Gastroesophageal sphincter (tissue), 4 donors: ENCODE data around the gene MSANTD1. TPM values are rescaled to one million over a fixed set of nuclear protein-coding genes. Genes with fewer than 3 reads are reported as not detected.
"Not testable (repeated sequence)": the region's sequence is repeated elsewhere in the genome, so short reads cannot be mapped to it uniquely, and the experiment has no call there.

Experiments
- ATAC-seq: fragments of 150-250 bp; one replicate; pipeline ENCODE4 v1.9.1; 2016; ENCODE audit warnings: mild to moderate bottlenecking, moderate library complexity
- H3K27ac ChIP-seq, 4 donors: fragments of 200-600 bp; sonication (generic) in 3 of 4; 1 replicate in 3 of 4; 2 replicates in 1 of 4; pipeline ENCODE4 v1.5.1; 2016 to 2019
- H3K27me3 ChIP-seq: fragments of 200-600 bp; sonication (generic); one replicate; pipeline ENCODE4 v1.5.1; 2019
- H3K36me3 ChIP-seq, 2 donors: fragments of 200-600 bp; sonication (generic); one replicate each; pipeline ENCODE4 v1.5.1; 2019; ENCODE audit warnings: control low read depth in 1 of 2
- H3K4me1 ChIP-seq, 3 donors: fragments of 200-600 bp; sonication (generic); 1 replicate in 2 of 3; 2 replicates in 1 of 3; pipeline ENCODE4 v1.5.1; 2016 to 2019; ENCODE audit warnings: control low read depth in 2 of 3
- H3K4me3 ChIP-seq, 2 donors: fragments of 200-600 bp; sonication (generic); one replicate each; pipeline ENCODE4 v1.5.1; 2019; ENCODE audit warnings: mild to moderate bottlenecking in 1 of 2, moderate library complexity in 1 of 2
- H3K9me3 ChIP-seq, 3 donors: fragments of 200-600 bp; sonication (generic); one replicate each; pipeline ENCODE4 v1.5.1; 2017 to 2019; ENCODE audit warnings: control low read depth in 2 of 3
- CTCF ChIP-seq, 4 experiments: fragments of 200-600 bp in 2 of 4; fragments of 450-650 bp in 2 of 4; sonication (generic) in 1 of 4; IDR thresholded peaks; one replicate each; pipeline ENCODE4 v1.5.1; 2017 to 2019; ENCODE audit warnings: antibody characterized with exemption in 4 of 4, mild to moderate bottlenecking in 2 of 4, moderate library complexity in 2 of 4
- EP300 ChIP-seq: sonication (generic); formaldehyde crosslinking; IDR thresholded peaks from one replicate; pipeline ENCODE4 v1.6.1; 2017; ENCODE audit warnings: antibody characterized with exemption, mild to moderate bottlenecking
- POLR2A ChIP-seq, 2 donors: fragments of 450-650 bp; IDR thresholded peaks; one replicate each; pipeline ENCODE4 v1.6.1; 2017; ENCODE audit warnings: antibody characterized with exemption in 2 of 2, mild to moderate bottlenecking in 2 of 2, moderate library complexity in 1 of 2
- POLR2AphosphoS5 ChIP-seq: sonication (generic); formaldehyde crosslinking; IDR thresholded peaks from one replicate; pipeline ENCODE4 v1.6.1; 2017; ENCODE audit warnings: antibody characterized with exemption
- WGBS, 2 donors: methylation state at CpG; one replicate each; pipeline ENCODE4 v1.1.5; 2018; ENCODE audit warnings: low coverage in 1 of 2; 5-methylcytosine and 5-hydroxymethylcytosine counted together
- total RNA-seq, 4 donors: library from RNA; depleted of rRNA; stranded (reverse); fragments of >200 nt; gene quantifications; one replicate each; pipeline ENCODE4 v1.1.0, GENCODE V29; 2016

MSANTD1 gene
- total RNA-seq, 4 donors from 2014 or later = 0.78 to 6.9 (median 1.5) TPM; not detected in 1

GRCh38 chr4:3299976-3300671 is 51.2 kb downstream of the MSANTD1 start:
- WGBS, 2 donors = 60% methylated on average over 1 of the region's 19 CpGs; no CpG with 5 or more reads in 1 of the 2 donors
- no peak overlapping the region for H3K27ac ChIP-seq
- TF ChIP-seq POLR2A (IDR thresholded peaks at IDR 0.05) (no peak), EP300 (no peak), POLR2AphosphoS5 (no peak), CTCF (IDR thresholded peaks at IDR 0.05) (no peak)
- H3K4me3 ChIP-seq = no peak overlapping the region
- peaks cover 0 to 7% of the 10 kb centered on the region in 2 donors for H3K36me3 ChIP-seq
- peaks cover 0 to 15% (median 0%) of the 10 kb centered on the region in 3 donors for H3K9me3 ChIP-seq
- peaks cover 0 to 63% (median 12%) of the 10 kb centered on the region in 3 donors for H3K4me1 ChIP-seq
- H3K27me3 ChIP-seq = no peaks in the 10 kb centered on the region
- ATAC-seq = no peak

GRCh38 chr4:3300882-3301281 is 51.9 kb downstream of the MSANTD1 start:
- peaks cover 0 to 70% (median 20%) of the 10 kb centered on the region in 3 donors for H3K4me1 ChIP-seq
- H3K27ac ChIP-seq, H3K27me3 ChIP-seq, H3K4me3 ChIP-seq, H3K36me3 ChIP-seq, ATAC-seq: not testable (repeated sequence)
- WGBS, 2 donors = 20 to 100% methylated on average over 1 of the region's 15 CpGs
- peaks cover 0 to 15% (median 0%) of the 10 kb centered on the region in 3 donors for H3K9me3 ChIP-seq

GRCh38 chr4:3301450-3302172 is 52.7 kb downstream of the MSANTD1 start:
- H3K27ac ChIP-seq = no peak overlapping the region
- H3K4me1 ChIP-seq = peaks cover 0 to 77% (median 22%) of the 10 kb centered on the region in 3 donors

GRCh38 chr4:3302173-3302785 is 53.3 kb downstream of the MSANTD1 start:
- H3K9me3 ChIP-seq = peaks cover 0 to 7% (median 0%) of the 10 kb centered on the region in 3 donors
- no peak for ATAC-seq
- TF ChIP-seq CTCF (IDR thresholded peaks at IDR 0.05) = no peak
- TF ChIP-seq POLR2AphosphoS5 = no peak
- TF ChIP-seq EP300 = no peak
- TF ChIP-seq POLR2A (IDR thresholded peaks at IDR 0.05) = no peak
- no peak overlapping the region for H3K27ac ChIP-seq
- H3K36me3 ChIP-seq = peaks cover 0 to 6% of the 10 kb centered on the region in 2 donors
- no peak overlapping the region for H3K4me3 ChIP-seq
- 50 to 90% methylated on average over 2 to 4 of the region's 17 CpGs for WGBS, 2 donors
- no peaks in the 10 kb centered on the region for H3K27me3 ChIP-seq
- peaks cover 0 to 80% (median 22%) of the 10 kb centered on the region in 3 donors for H3K4me1 ChIP-seq

More at GRCh38 chr4:3301450-3302172, 52.7 kb downstream of the MSANTD1 start:
- H3K27me3 ChIP-seq = no peaks in the 10 kb centered on the region
- no peak for TF ChIP-seq CTCF (IDR thresholded peaks at IDR 0.05)
- no peak for TF ChIP-seq POLR2AphosphoS5
- TF ChIP-seq POLR2A (IDR thresholded peaks at IDR 0.05) = no peak
- TF ChIP-seq EP300 = no peak
- ATAC-seq = no peak
- H3K9me3 ChIP-seq = peaks cover 0 to 14% (median 0%) of the 10 kb centered on the region in 3 donors
- H3K4me3 ChIP-seq = no peak overlapping the region
- H3K36me3 ChIP-seq = peaks cover 0 to 7% of the 10 kb centered on the region in 2 donors
- 81% methylated on average over 3 to 10 of the region's 15 CpGs for WGBS, 2 donors

- peaks cover 0 to 86% (median 22%) of the 10 kb centered on the region in 3 donors for H3K4me1 ChIP-seq
- H3K36me3 ChIP-seq = no peaks in the 10 kb centered on the region
- peaks cover 0 to under 1% (median 0%) of the 10 kb centered on the region in 3 donors for H3K9me3 ChIP-seq
- ATAC-seq = no peak
- no peak overlapping the region for H3K4me3 ChIP-seq
- 75 to 85% methylated on average over 9 to 12 of the region's 16 CpGs for WGBS, 2 donors
- no peak overlapping the region for H3K27ac ChIP-seq
- no peaks in the 10 kb centered on the region for H3K27me3 ChIP-seq
- TF ChIP-seq CTCF (IDR thresholded peaks at IDR 0.05) (no peak), EP300 (no peak), POLR2A (IDR thresholded peaks at IDR 0.05) (no peak), POLR2AphosphoS5 (no peak)
These were observed 54.0 kb downstream of the MSANTD1 start for GRCh38 chr4:3302786-3303564.
